Endothelial cell of umbilical vein (primary cell): ENCODE data around the gene OR52K2. TPM values are rescaled to one million over a fixed set of nuclear protein-coding genes. Genes with fewer than 3 reads are reported as not detected.

ENCODE experiments used
- BruUV-seq: library from RNA; stranded (reverse); fragments of 400-500 nt; replicated peaks from 2 replicates; lab custom pipeline; 2021; lab: Mats Ljungman, UMichigan
- CTCF ChIA-PET: fragments of 300-600, 350-600 bp; sonication (Branson Sonifier 250); formaldehyde crosslinking; loops from one replicate; lab custom pipeline; 2021; ENCODE audit warnings: antibody characterized with exemption, inconsistent platforms; lab: Charles Lee
- POLR2A ChIA-PET: fragments of 300-600, 350-600 bp; sonication (Branson Sonifier 250); formaldehyde crosslinking; loops from one replicate; lab custom pipeline; 2021; ENCODE audit warnings: antibody characterized with exemption, inconsistent platforms; lab: Charles Lee
- DNase-seq: peaks from one replicate; pipeline ENCODE4 v3.0.0-alpha.2; 2011; ENCODE audit warnings: low read depth, low spot score
- FAIRE-seq: peaks from 2 replicates; lab custom pipeline; 2011; peaks lifted over from hg19 to GRCh38; lab: Jason Lieb, UNC
- H2AFZ ChIP-seq: 2 replicates; pipeline ENCODE4 v1.6.0; 2012; ENCODE audit warnings: low read depth, low read length, control low read depth, inconsistent platforms
- H3K27ac ChIP-seq: 2 replicates; pipeline ENCODE4 v1.5.1; 2011; ENCODE audit warnings: low read depth, mild to moderate bottlenecking, control low read depth, low read length, moderate library complexity; ENCODE audit not compliant: insufficient read depth
- H3K27me3 ChIP-seq, 2 experiments: 2 replicates each; pipeline versions ENCODE4 v1.6.0 to v1.6.1; 2011; ENCODE audit warnings: low read length in 2 of 2, mixed read lengths in 1 of 2; ENCODE audit not compliant: control insufficient read depth in 2 of 2, insufficient read depth in 2 of 2
- H3K36me3 ChIP-seq, 2 experiments: 2 replicates in 1 of 2; 3 replicates in 1 of 2; pipeline ENCODE4 v1.5.1; 2011; ENCODE audit warnings: low read length in 2 of 2, mild to moderate bottlenecking in 1 of 2, moderate library complexity in 1 of 2; ENCODE audit not compliant: control insufficient read depth in 2 of 2, insufficient read depth in 2 of 2; ENCODE audit errors: extremely low read depth in 1 of 2
- H3K4me1 ChIP-seq: 3 replicates; pipeline ENCODE4 v1.5.1; 2011; ENCODE audit warnings: mild to moderate bottlenecking, low read length; ENCODE audit not compliant: control insufficient read depth, insufficient read depth; ENCODE audit errors: extremely low read depth
- H3K4me2 ChIP-seq: 2 replicates; pipeline ENCODE4 v1.6.1; 2011; ENCODE audit warnings: low read length, control low read depth, mixed read lengths; ENCODE audit not compliant: insufficient read depth
- H3K4me3 ChIP-seq, 3 experiments: fragments of 200-600 bp in 1 of 3; sonication (generic), shearing (Covaris generic) in 1 of 3; replicated peaks in 1 of 3; 2 replicates each; pipeline ENCODE4 v1.5.1; 2011 to 2016; ENCODE audit warnings: control low read depth in 3 of 3, low read length in 3 of 3, mild to moderate bottlenecking in 2 of 3, inconsistent platforms in 1 of 3, low read depth in 1 of 3, moderate library complexity in 1 of 3; ENCODE audit not compliant: insufficient read depth in 1 of 3
- H3K79me2 ChIP-seq: 2 replicates; pipeline ENCODE4 v1.6.0; 2012; ENCODE audit warnings: low read length, inconsistent platforms; ENCODE audit not compliant: control insufficient read depth, insufficient read depth
- H3K9ac ChIP-seq: replicated peaks from 2 replicates; pipeline ENCODE3; 2011; ENCODE audit warnings: low read length, control low read depth; ENCODE audit not compliant: insufficient read depth; ENCODE audit errors: extremely low read depth
- H3K9me1 ChIP-seq: replicated peaks from 3 replicates; pipeline ENCODE4 v1.6.0; 2011; ENCODE audit warnings: mild to moderate bottlenecking, low read length; ENCODE audit not compliant: control insufficient read depth, insufficient read depth; ENCODE audit errors: extremely low read depth
- H3K9me3 ChIP-seq: replicated peaks from 2 replicates; pipeline ENCODE4 v1.5.1; 2012; ENCODE audit warnings: low read length, inconsistent platforms; ENCODE audit not compliant: control insufficient read depth, insufficient read depth
- H4K20me1 ChIP-seq: replicated peaks from 2 replicates; pipeline ENCODE3; 2011; ENCODE audit warnings: mild to moderate bottlenecking, low read length; ENCODE audit not compliant: control insufficient read depth, insufficient read depth; ENCODE audit errors: extremely low read depth
- CTCF ChIP-seq, 2 donors: IDR thresholded peaks; 1 replicate in 1 of 2; 2 replicates in 1 of 2; pipeline ENCODE4 v1.5.1; 2011; ENCODE audit warnings: low read length in 2 of 2, mild to moderate bottlenecking in 2 of 2, moderate library complexity in 2 of 2, control low read depth in 1 of 2, inconsistent platforms in 1 of 2, low read depth in 1 of 2; ENCODE audit not compliant: insufficient read depth in 1 of 2; ENCODE audit errors: extremely low read depth in 1 of 2
- EZH2 ChIP-seq: IDR thresholded peaks from 2 replicates; pipeline ENCODE4 v1.6.1; 2012; ENCODE audit warnings: borderline replicate concordance, low read depth, mild to moderate bottlenecking, moderate library complexity, low read length, inconsistent platforms; ENCODE audit not compliant: severe bottlenecking
- FOS ChIP-seq: IDR thresholded peaks from 2 replicates; pipeline ENCODE4 v1.6.1; 2011; ENCODE audit warnings: mild to moderate bottlenecking, low read length, moderate library complexity, borderline replicate concordance; ENCODE audit not compliant: insufficient read depth
- GATA2 ChIP-seq: IDR thresholded peaks from 2 replicates; pipeline ENCODE4 v1.7.0; 2011; ENCODE audit warnings: low read depth, mild to moderate bottlenecking, moderate library complexity, mixed read lengths, low read length; ENCODE audit not compliant: insufficient read length, insufficient read depth
- JUN ChIP-seq: IDR thresholded peaks from 2 replicates; pipeline ENCODE4 v1.6.1; 2011; ENCODE audit warnings: borderline replicate concordance, low read depth; ENCODE audit not compliant: insufficient read length, insufficient read depth
- MYC ChIP-seq: IDR thresholded peaks from one replicate; pipeline ENCODE4 v1.6.1; 2011; ENCODE audit warnings: mild to moderate bottlenecking, low read depth, low read length
- POLR2A ChIP-seq: IDR thresholded peaks from 2 replicates; pipeline ENCODE4 v1.6.1; 2012; ENCODE audit warnings: low read depth, mild to moderate bottlenecking, control low read depth, low read length
- POLR2AphosphoS5 ChIP-seq: IDR thresholded peaks from 2 replicates; pipeline ENCODE4 v1.6.1; 2012; ENCODE audit warnings: low read depth, mild to moderate bottlenecking, control low read depth, low read length, moderate library complexity; ENCODE audit not compliant: insufficient read depth
- dilution Hi-C: fragments of 300-500 bp; cut with MboI; formaldehyde crosslinking; loops from one replicate; pipeline ENCODE4 v1.15.0; 2019; ENCODE audit warnings: low sequenced_read_pairs; ENCODE audit not compliant: extremely low pct_ligation_motif_present
- intact Hi-C: fragments of 100-400 bp; cut with micrococcal nuclease; formaldehyde crosslinking; loops from one replicate; pipeline ENCODE4 v1.10.0; 2022
- polyA plus RNA-seq, 4 experiments: library from polyadenylated mRNA; depleted of rRNA in 3 of 4; stranded (reverse) in 3 of 4; unstranded in 1 of 4; fragments of >200 nt; gene quantifications; 2 replicates each; pipeline versions ENCODE4 v1.2.1 to v1.2.3, GENCODE V29; 2011 to 2012; ENCODE audit warnings: missing spikeins in 1 of 4
- total RNA-seq: library from RNA; stranded (reverse); gene quantifications from 2 replicates; pipeline ENCODE4 v1.2.3, GENCODE V29; 2021
- TF ChIP-seq, protein P1 (sequence below): IDR thresholded peaks from 2 replicates; pipeline ENCODE4 v1.6.1; 2011; ENCODE audit not compliant: insufficient read depth, insufficient read length

The OR52K2 gene
- total and polyA plus RNA-seq, 2 donors (not counting 3 experiments of a cell fraction or from before 2014, with no cell fraction given): not detected

- dilution Hi-C loops: no loop called here
- H3K9ac ChIP-seq: no peak overlapping the region
- no TSS peak for BruUV-seq
- no peak overlapping the region for H3K27ac ChIP-seq
- ChIA-PET CTCF (no interaction called here), POLR2A (no interaction called here)
- DNase-seq (no peak), FAIRE-seq (no peak)
- H3K27me3 ChIP-seq: peaks cover 0 to 4% of the 10 kb centered on the region in 2 experiments
- intact Hi-C loops: no loop called here
- no peaks in the 10 kb centered on the region for H4K20me1 ChIP-seq
- H3K4me2 ChIP-seq: no peak overlapping the region
- H3K36me3 ChIP-seq: no peaks in the 10 kb centered on the region
- H2AFZ ChIP-seq: no peak overlapping the region
- H3K4me1 ChIP-seq: no peaks in the 10 kb centered on the region
- H3K9me3 ChIP-seq: no peaks in the 10 kb centered on the region
- TF ChIP-seq GATA2: no peak
- no peak for TF ChIP-seq POLR2A
- no peak for TF ChIP-seq MYC
- no peak for TF ChIP-seq CTCF (IDR thresholded peaks at IDR 0.05; ENCODE audit: extremely low read depth in 1 of 2, insufficient read depth in 1 of 2, low read depth in 1 of 2, low read length in 2 of 2)
- no peak for TF ChIP-seq JUN
- TF ChIP-seq POLR2AphosphoS5: no peak
- no peak for TF ChIP-seq FOS
- TF ChIP-seq, protein P1, sequence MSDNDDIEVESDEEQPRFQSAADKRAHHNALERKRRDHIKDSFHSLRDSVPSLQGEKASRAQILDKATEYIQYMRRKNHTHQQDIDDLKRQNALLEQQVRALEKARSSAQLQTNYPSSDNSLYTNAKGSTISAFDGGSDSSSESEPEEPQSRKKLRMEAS: no peak
- TF ChIP-seq EZH2: no peak
- H3K79me2 ChIP-seq: no peaks in the 10 kb centered on the region
- no peak overlapping the region for H3K4me3 ChIP-seq
- no peaks in the 10 kb centered on the region for H3K9me1 ChIP-seq
Observed at GRCh38 chr11:4466871-4467442, 17.9 kb downstream of the OR52K2 start.
